SK-N-SH (cell line): ENCODE measurements around the gene PRSS3. TPM values are rescaled to one million over a fixed set of nuclear protein-coding genes. Genes with fewer than 3 reads are reported as not detected.
"Not testable (repeated sequence)": the region's sequence is repeated elsewhere in the genome, so short reads cannot be mapped to it uniquely, and the experiment has no call there.

Source experiments
- CTCF ChIA-PET: fragments of 300-600, 350-600 bp; formaldehyde crosslinking; extraction: SDS; loops from one replicate; lab custom pipeline; 2021; lab: Yijun Ruan, JAX
- POLR2A ChIA-PET: fragments of 350-600 bp; sonication (Branson Sonifier 250); formaldehyde crosslinking; extraction: SDS; loops from one replicate; lab custom pipeline; 2020; ENCODE audit warnings: antibody characterized with exemption, inconsistent platforms; lab: Yijun Ruan, JAX
- DNase-seq: peaks from one replicate; pipeline ENCODE4 v3.0.0; 2012
- H2AFZ ChIP-seq: fragments of 200-600 bp; sonication (generic); 2 replicates; pipeline ENCODE4 v1.8.1; 2016; ENCODE audit warnings: antibody characterized with exemption, mild to moderate bottlenecking, low read depth
- H3F3A ChIP-seq: fragments of 200-600 bp; sonication (generic); replicated peaks from 2 replicates; pipeline ENCODE3; 2016; ENCODE audit warnings: antibody characterized with exemption, mild to moderate bottlenecking; ENCODE audit not compliant: insufficient read depth
- H3K27ac ChIP-seq, 2 experiments: fragments of 200-500 bp in 1 of 2; fragments of 200-600 bp in 1 of 2; sonication (Bioruptor generic) in 1 of 2; sonication (generic), shearing (Covaris generic) in 1 of 2; 2 replicates each; pipeline versions ENCODE4 v1.5.1 to v1.6.1; 2014 to 2016; ENCODE audit warnings: low read depth in 2 of 2, inconsistent platforms in 1 of 2, low read length in 1 of 2, mild to moderate bottlenecking in 1 of 2, mixed read lengths in 1 of 2
- H3K27me3 ChIP-seq: fragments of 200-600 bp; sonication (generic), shearing (Covaris generic); 2 replicates; pipeline ENCODE4 v1.6.1; 2016; ENCODE audit warnings: mixed run types; ENCODE audit not compliant: insufficient read depth
- H3K36me3 ChIP-seq, 2 experiments: fragments of 200-500 bp in 1 of 2; fragments of 200-600 bp in 1 of 2; sonication (Bioruptor generic) in 1 of 2; sonication (generic) in 1 of 2; replicated peaks in 1 of 2; 2 replicates each; pipeline versions ENCODE3 to v1.5.1; 2014 to 2016; ENCODE audit warnings: low read length in 1 of 2, mild to moderate bottlenecking in 1 of 2; ENCODE audit not compliant: insufficient read depth in 2 of 2, control insufficient read depth in 1 of 2
- H3K4me1 ChIP-seq, 2 experiments: fragments of 200-500 bp in 1 of 2; fragments of 200-600 bp in 1 of 2; sonication (Bioruptor generic) in 1 of 2; sonication (generic), shearing (Covaris generic) in 1 of 2; 2 replicates each; pipeline versions ENCODE4 v1.5.1 to v1.6.1; 2014 to 2016; ENCODE audit warnings: low read depth in 1 of 2, low read length in 1 of 2, mixed run types in 1 of 2; ENCODE audit not compliant: insufficient read depth in 2 of 2, control insufficient read depth in 1 of 2
- H3K4me2 ChIP-seq: fragments of 200-600 bp; sonication (generic), shearing (Covaris generic); 2 replicates; pipeline ENCODE4 v1.6.1; 2017; ENCODE audit warnings: mixed run types
- H3K4me3 ChIP-seq, 2 experiments: fragments of 200-500 bp in 1 of 2; fragments of 200-600 bp in 1 of 2; sonication (Bioruptor generic) in 1 of 2; sonication (generic), shearing (Covaris generic) in 1 of 2; 2 replicates each; pipeline versions ENCODE4 v1.5.1 to v1.8.1; 2014 to 2016; ENCODE audit warnings: low read depth in 2 of 2, inconsistent platforms in 1 of 2, low read length in 1 of 2, mild to moderate bottlenecking in 1 of 2, mixed read lengths in 1 of 2, moderate library complexity in 1 of 2
- H3K79me2 ChIP-seq: fragments of 200-600 bp; sonication (generic); 2 replicates; pipeline ENCODE4 v1.8.1; 2017; ENCODE audit warnings: mild to moderate bottlenecking; ENCODE audit not compliant: insufficient read depth
- H3K9ac ChIP-seq: fragments of 200-600 bp; sonication (generic); 2 replicates; pipeline ENCODE4 v1.6.1; 2017; ENCODE audit warnings: mixed run types
- H3K9me2 ChIP-seq: fragments of 200-600 bp; sonication (generic); 2 replicates; pipeline ENCODE4 v1.6.1; 2017; ENCODE audit warnings: mixed run types
- H3K9me3 ChIP-seq: fragments of 200-600 bp; sonication (generic); 2 replicates; pipeline ENCODE4 v1.6.1; 2017; ENCODE audit warnings: mixed run types, mild to moderate bottlenecking, moderate library complexity
- H4K20me1 ChIP-seq: fragments of 200-600 bp; sonication (generic); 2 replicates; pipeline ENCODE4 v1.6.1; 2017; ENCODE audit warnings: mild to moderate bottlenecking, mixed run types; ENCODE audit not compliant: insufficient read depth
- FOSL2 ChIP-seq: IDR thresholded peaks from 2 replicates; pipeline ENCODE4 v1.4.0; 2012; ENCODE audit warnings: low read depth, mild to moderate bottlenecking, moderate library complexity, borderline replicate concordance
- FOXM1 ChIP-seq: IDR thresholded peaks from 2 replicates; pipeline ENCODE4 v1.4.0; 2012; ENCODE audit warnings: low read depth, mild to moderate bottlenecking
- MAX ChIP-seq: IDR thresholded peaks from 2 replicates; pipeline ENCODE4 v1.4.0; 2012; ENCODE audit warnings: low read depth
- NFIC ChIP-seq: IDR thresholded peaks from 2 replicates; pipeline ENCODE4 v1.4.0; 2012; ENCODE audit warnings: borderline replicate concordance
- POLR2AphosphoS5 ChIP-seq: IDR thresholded peaks from 2 replicates; pipeline ENCODE4 v1.6.1; 2012; ENCODE audit warnings: low read depth, low read length
- TCF12 ChIP-seq: IDR thresholded peaks from 2 replicates; pipeline ENCODE4 v1.4.0; 2012
- WGBS: methylation state at CpG from one replicate; pipeline ENCODE4 v1.1.6; 2017; ENCODE audit warnings: low lambda C conversion rate; 5-methylcytosine and 5-hydroxymethylcytosine counted together
- polyA plus RNA-seq, 3 experiments: library from polyadenylated mRNA; depleted of rRNA; stranded (reverse); fragments of >200 nt; gene quantifications; 2 replicates each; pipeline ENCODE4 v1.2.3, GENCODE V29; 2012
- small RNA-seq, 7 experiments: library from RNA; depleted of rRNA; stranded (forward); fragments of <200 nt; gene quantifications; one replicate each; pipeline ENCODE3, GENCODE V24; 2012
- TF ChIP-seq, protein P1 (sequence below): IDR thresholded peaks from 2 replicates; pipeline ENCODE4 v1.4.0; 2012; ENCODE audit warnings: low read depth, borderline replicate concordance

Gene PRSS3
- polyA plus RNA-seq, 1 of the 3 experiments (the other 2 are of a cell fraction) = 4.7 TPM

DNA sequence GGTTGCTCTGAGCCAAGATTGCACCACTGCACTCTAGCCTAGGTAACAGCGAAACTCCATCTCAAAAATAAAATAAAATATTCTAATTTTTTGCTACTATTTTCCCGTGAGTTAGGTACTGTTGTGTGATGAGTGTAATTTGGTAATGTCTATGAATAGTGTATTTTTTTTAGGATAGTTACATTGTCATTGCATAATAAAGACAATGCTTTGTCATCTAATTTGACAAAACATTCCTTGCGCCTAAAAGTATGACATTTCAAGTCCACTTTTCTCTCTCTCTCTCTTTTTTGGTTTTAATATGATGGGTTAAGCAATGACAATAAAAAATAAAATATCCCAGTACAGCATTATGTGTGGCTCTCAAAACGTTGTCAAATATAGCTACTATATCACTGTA lies 50.9 kb downstream of the PRSS3 start:
- ChIA-PET POLR2A (no interaction called here), CTCF (interaction anchor here (0.7 to 1.6 kb wide), 3 partner anchors 9 to 473 kb away, joined by 3 to 4 read pairs (median 3); no protein-coding TSS in a partner anchor)
- TF ChIP-seq NFIC (no peak), POLR2AphosphoS5 (no peak), FOXM1 (no peak), TCF12 (no peak), FOSL2 (no peak), MAX (no peak)
- TF ChIP-seq, protein P1, sequence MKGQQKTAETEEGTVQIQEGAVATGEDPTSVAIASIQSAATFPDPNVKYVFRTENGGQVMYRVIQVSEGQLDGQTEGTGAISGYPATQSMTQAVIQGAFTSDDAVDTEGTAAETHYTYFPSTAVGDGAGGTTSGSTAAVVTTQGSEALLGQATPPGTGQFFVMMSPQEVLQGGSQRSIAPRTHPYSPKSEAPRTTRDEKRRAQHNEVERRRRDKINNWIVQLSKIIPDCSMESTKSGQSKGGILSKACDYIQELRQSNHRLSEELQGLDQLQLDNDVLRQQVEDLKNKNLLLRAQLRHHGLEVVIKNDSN = no peak
- Histone ChIP-seq H3K9me2 (no peaks in the 10 kb centered on the region), H3K79me2 (peaks cover 100% of the 10 kb centered on the region), H3K9me3 (no peaks in the 10 kb centered on the region), H3K36me3 (no peaks in the 10 kb centered on the region), H3F3A (peaks cover 37% of the 10 kb centered on the region), H2AFZ (no peak overlapping the region), H3K27ac (no peak overlapping the region), H3K4me1 (peaks cover 0 to 16% of the 10 kb centered on the region in 2 experiments; a peak in 3 of 4 replicates), H3K27me3 (no peaks in the 10 kb centered on the region), H3K4me3 (no peak overlapping the region), H4K20me1 (peaks cover 100% of the 10 kb centered on the region), H3K9ac (no peak overlapping the region), H3K4me2 (no peak overlapping the region)
- WGBS = 90% methylated on average over 4 of the region's 4 CpGs
- DNase-seq = no peak

DNA sequence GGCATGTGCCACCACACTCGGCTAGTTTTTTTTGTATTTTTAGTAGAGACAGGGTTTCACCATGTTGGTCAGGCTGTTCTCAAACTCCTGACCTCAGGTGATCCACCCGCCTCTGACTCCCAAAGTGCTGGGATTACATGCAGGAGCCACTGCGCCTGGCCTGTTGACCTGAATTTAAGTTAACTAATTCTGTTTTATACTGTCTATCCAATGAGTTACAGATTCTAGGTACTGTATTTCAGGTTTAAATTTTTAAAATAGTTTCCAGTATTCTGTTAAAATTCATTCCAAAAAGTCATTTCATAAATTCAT lies 52.5 kb downstream of the PRSS3 start:
- DNase-seq, H3K36me3 ChIP-seq, H3K27ac ChIP-seq, H3K9me2 ChIP-seq, H3K9ac ChIP-seq, H2AFZ ChIP-seq, POLR2A ChIA-PET, H3K9me3 ChIP-seq, H3K4me1 ChIP-seq, H3K4me2 ChIP-seq, H3K4me3 ChIP-seq, H3K27me3 ChIP-seq: not testable (repeated sequence)
- Histone ChIP-seq H3F3A (peaks cover 26% of the 10 kb centered on the region), H4K20me1 (peaks cover 100% of the 10 kb centered on the region), H3K79me2 (peaks cover 100% of the 10 kb centered on the region)
- CTCF ChIA-PET = interaction anchor here (1.0 to 2.2 kb wide), 2 partner anchors 34 to 110 kb away, joined by 4 to 15 read pairs; no protein-coding TSS in a partner anchor
- WGBS = 84% methylated on average over 3 of the region's 3 CpGs

Small RNAs within 50 kb of the gene (small RNA-seq; reads per million reads assigned to genes)
- 0 reads per million in 7 experiments for gene RF00019

Other genes with a start within 250 kb of the PRSS3 start
- 16.4 and 19.7 TPM in 2 replicates for gene UBE2R2, start 21.6 kb downstream of the PRSS3 start, polyA plus RNA-seq (2012; rRNA removed)